Neural progenitor cell (in vitro differentiated cells): ENCODE results near the gene PTH2. TPM values are rescaled to one million over a fixed set of nuclear protein-coding genes. Genes with fewer than 3 reads are reported as not detected.

Experiments used
- DNase-seq: peaks from one replicate; pipeline ENCODE4 v3.0.0-alpha.2; 2016; ENCODE audit warnings: low spot score
- H2AFZ ChIP-seq: fragments of 200-600 bp; sonication (generic); replicated peaks from 2 replicates; pipeline ENCODE4 v1.6.1; 2016; ENCODE audit warnings: antibody characterized with exemption
- H3F3A ChIP-seq: fragments of 200-600 bp; sonication (generic); 2 replicates; pipeline ENCODE4 v1.6.1; 2016; ENCODE audit warnings: antibody characterized with exemption, low read depth
- H3K27ac ChIP-seq: fragments of 200-600 bp; sonication (generic); 2 replicates; pipeline ENCODE4 v1.5.1; 2016; ENCODE audit warnings: mild to moderate bottlenecking
- H3K27me3 ChIP-seq: fragments of 200-600 bp; sonication (generic); 2 replicates; pipeline ENCODE4 v1.6.1; 2016; ENCODE audit warnings: mild to moderate bottlenecking, moderate library complexity
- H3K36me3 ChIP-seq: fragments of 200-600 bp; sonication (generic); 2 replicates; pipeline ENCODE4 v1.5.1; 2016
- H3K4me1 ChIP-seq: fragments of 200-600 bp; sonication (generic); 2 replicates; pipeline ENCODE4 v1.6.1; 2016; ENCODE audit warnings: mixed run types
- H3K4me2 ChIP-seq: fragments of 200-600 bp; sonication (generic); 2 replicates; pipeline ENCODE4 v1.6.1; 2016
- H3K4me3 ChIP-seq: fragments of 200-600 bp; sonication (generic); 2 replicates; pipeline ENCODE4 v1.5.1; 2016
- H3K79me2 ChIP-seq: fragments of 200-600 bp; sonication (generic); 2 replicates; pipeline ENCODE4 v1.6.1; 2016; ENCODE audit warnings: low read depth
- H3K9ac ChIP-seq: fragments of 200-600 bp; sonication (generic); 2 replicates; pipeline ENCODE4 v1.6.1; 2016
- H3K9me3 ChIP-seq: fragments of 200-600 bp; sonication (generic); 2 replicates; pipeline ENCODE4 v1.5.1; 2016; ENCODE audit warnings: low read depth
- H4K20me1 ChIP-seq: fragments of 200-600 bp; sonication (generic); 2 replicates; pipeline ENCODE4 v1.6.1; 2016; ENCODE audit warnings: low read depth
- H3K27ac Mint-ChIP-seq: 3 replicates; pipeline ENCODE4 v1.8.0; 2021; ENCODE audit warnings: mixed read lengths
- H3K27me3 Mint-ChIP-seq: 2 replicates; pipeline ENCODE4 v1.8.0; 2022; ENCODE audit warnings: low read depth, mild to moderate bottlenecking, inconsistent platforms, moderate library complexity, mixed read lengths; ENCODE audit not compliant: insufficient read depth
- H3K36me3 Mint-ChIP-seq: 3 replicates; pipeline ENCODE4 v1.8.0; 2021; ENCODE audit warnings: mixed read lengths
- H3K4me1 Mint-ChIP-seq: 3 replicates; pipeline ENCODE4 v1.8.0; 2021; ENCODE audit warnings: mixed read lengths
- H3K4me3 Mint-ChIP-seq: 3 replicates; pipeline ENCODE4 v1.8.0; 2021; ENCODE audit warnings: mild to moderate bottlenecking, moderate library complexity, mixed read lengths
- H3K9me3 Mint-ChIP-seq: 3 replicates; pipeline ENCODE4 v1.8.0; 2020; ENCODE audit warnings: mixed read lengths
- EZH2 ChIP-seq: fragments of 200-600 bp; sonication (generic); IDR thresholded peaks from 2 replicates; pipeline ENCODE4 v1.6.1; 2017; ENCODE audit warnings: antibody characterized with exemption, mild to moderate bottlenecking, moderate library complexity
- EZH2phosphoT487 ChIP-seq: fragments of 200-600 bp; sonication (generic); IDR thresholded peaks from 2 replicates; pipeline ENCODE4 v1.6.1; 2017; ENCODE audit warnings: antibody characterized with exemption
- total RNA-seq: library from RNA; depleted of rRNA; stranded (reverse); fragments of >200 nt; gene quantifications from 2 replicates; pipeline ENCODE4 v1.2.3, GENCODE V29; 2015; ENCODE audit warnings: low replicate concordance
- TF ChIP-seq, protein P1 (sequence below): fragments of 200-600 bp; sonication (generic); IDR thresholded peaks from 2 replicates; pipeline ENCODE4 v1.5.1; 2017; ENCODE audit warnings: antibody characterized with exemption, mild to moderate bottlenecking

Gene PTH2
- total RNA-seq, result not detected in 2 replicates

DNA sequence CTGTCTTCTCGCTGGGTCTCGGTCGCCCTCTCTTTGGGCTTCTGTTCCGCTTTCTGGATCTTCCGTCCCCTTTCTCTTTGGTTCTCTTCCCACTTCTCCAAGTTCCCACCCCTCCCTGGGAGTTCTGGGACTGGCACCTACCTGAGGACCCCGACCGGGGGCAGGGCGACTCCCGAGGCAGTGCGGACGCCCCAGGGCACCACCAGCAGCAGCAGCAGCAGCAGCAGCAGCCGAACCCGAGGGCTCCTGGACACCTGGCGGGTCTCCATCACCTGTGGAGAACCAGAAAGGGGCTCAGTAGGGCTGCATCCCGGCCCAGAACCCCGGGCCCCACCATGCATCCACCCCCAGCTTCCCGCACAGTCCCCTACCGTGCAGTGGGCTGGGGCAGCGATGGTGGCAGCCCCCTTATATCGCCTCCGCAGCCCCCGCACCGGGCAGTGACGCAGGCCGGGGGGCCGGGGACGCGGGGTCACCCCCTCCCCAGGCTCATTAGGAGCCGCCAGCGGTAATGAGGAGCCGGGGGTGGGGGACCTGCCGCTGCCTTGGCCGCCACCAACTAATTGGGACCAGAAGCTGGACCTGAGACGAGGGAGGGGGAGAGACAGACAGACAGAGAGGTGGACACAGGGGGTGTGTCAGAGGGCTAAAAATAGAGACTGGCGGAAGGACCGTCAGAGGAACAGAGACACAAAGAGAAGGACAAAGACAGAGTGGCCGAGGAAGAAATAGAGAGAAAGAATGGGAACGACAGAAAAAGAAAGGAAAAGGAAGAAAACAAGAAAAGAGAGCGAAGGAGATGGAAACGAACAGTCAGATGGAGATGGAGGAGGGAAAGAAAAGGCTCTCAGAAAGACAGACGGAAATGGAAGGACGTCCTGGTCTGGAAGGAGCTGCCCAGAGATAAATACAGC, at the start of gene PTH2:
Gene PTH2, minus strand, starts transcription at position 371 of the 914 bp plus-strand sequence. Its CDS starts 102 bp downstream, at position 269.
- H3K4me1 ChIP-seq, result peaks cover 27% of the 10 kb centered on the region
- peaks cover 7% of the 10 kb centered on the region for H4K20me1 ChIP-seq
- Mint-ChIP-seq H3K27me3 (peaks cover 89% of the 10 kb centered on the region), H3K4me1 (peaks cover 55% of the 10 kb centered on the region), H3K4me3 (peak within 1 kb of the TSS; percentile 82), H3K36me3 (no peaks in the 10 kb centered on the region), H3K27ac (no peak within 1 kb of the TSS), H3K9me3 (peaks cover 5% of the 10 kb centered on the region)
- no peak within 1 kb of the TSS for H2AFZ ChIP-seq
- no peaks in the 10 kb centered on the region for H3K9me3 ChIP-seq
- H3K4me3 ChIP-seq, result peak within 1 kb of the TSS; percentile 36
- DNase-seq, result no peak
- H3K4me2 ChIP-seq, result peak within 1 kb of the TSS; percentile 69
- no peak within 1 kb of the TSS for H3K27ac ChIP-seq
- peaks cover 98% of the 10 kb centered on the region for H3K27me3 ChIP-seq
- H3K36me3 ChIP-seq, result no peaks in the 10 kb centered on the region
- H3K9ac ChIP-seq, result no peak within 1 kb of the TSS
- H3F3A ChIP-seq, result peaks cover 56% of the 10 kb centered on the region
- peak; percentile 61 for TF ChIP-seq EZH2phosphoT487
- peak; percentile 86 for TF ChIP-seq EZH2
- TF ChIP-seq, protein P1, sequence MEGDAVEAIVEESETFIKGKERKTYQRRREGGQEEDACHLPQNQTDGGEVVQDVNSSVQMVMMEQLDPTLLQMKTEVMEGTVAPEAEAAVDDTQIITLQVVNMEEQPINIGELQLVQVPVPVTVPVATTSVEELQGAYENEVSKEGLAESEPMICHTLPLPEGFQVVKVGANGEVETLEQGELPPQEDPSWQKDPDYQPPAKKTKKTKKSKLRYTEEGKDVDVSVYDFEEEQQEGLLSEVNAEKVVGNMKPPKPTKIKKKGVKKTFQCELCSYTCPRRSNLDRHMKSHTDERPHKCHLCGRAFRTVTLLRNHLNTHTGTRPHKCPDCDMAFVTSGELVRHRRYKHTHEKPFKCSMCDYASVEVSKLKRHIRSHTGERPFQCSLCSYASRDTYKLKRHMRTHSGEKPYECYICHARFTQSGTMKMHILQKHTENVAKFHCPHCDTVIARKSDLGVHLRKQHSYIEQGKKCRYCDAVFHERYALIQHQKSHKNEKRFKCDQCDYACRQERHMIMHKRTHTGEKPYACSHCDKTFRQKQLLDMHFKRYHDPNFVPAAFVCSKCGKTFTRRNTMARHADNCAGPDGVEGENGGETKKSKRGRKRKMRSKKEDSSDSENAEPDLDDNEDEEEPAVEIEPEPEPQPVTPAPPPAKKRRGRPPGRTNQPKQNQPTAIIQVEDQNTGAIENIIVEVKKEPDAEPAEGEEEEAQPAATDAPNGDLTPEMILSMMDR, result no peak
- H3K79me2 ChIP-seq, result no peaks in the 10 kb centered on the region

- no peaks in the 10 kb centered on the region for H3K36me3 ChIP-seq
- H3K27ac Mint-ChIP-seq, result no peak overlapping the region
Measured at GRCh38 chr19:49472936-49473335, 49.7 kb upstream of the PTH2 start.

GRCh38 chr19:49470615-49470978, 47.4 kb upstream of the PTH2 start:
- Histone ChIP-seq H3K9me3 (no peaks in the 10 kb centered on the region), H3K27ac (no peak overlapping the region), H3K36me3 (no peaks in the 10 kb centered on the region), H3K4me3 (no peak overlapping the region), H3F3A (peaks cover 18% of the 10 kb centered on the region), H2AFZ (no peak overlapping the region), H4K20me1 (no peaks in the 10 kb centered on the region), H3K79me2 (no peaks in the 10 kb centered on the region), H3K9ac (no peak overlapping the region), H3K4me1 (peaks cover 13% of the 10 kb centered on the region), H3K27me3 (peaks cover 14% of the 10 kb centered on the region), H3K4me2 (no peak overlapping the region)
- no peak for DNase-seq
- H3K36me3 Mint-ChIP-seq, result peaks cover 7% of the 10 kb centered on the region
- peaks cover 6% of the 10 kb centered on the region for H3K4me1 Mint-ChIP-seq
- no peak overlapping the region for H3K4me3 Mint-ChIP-seq
- no peak for TF ChIP-seq EZH2
- TF ChIP-seq EZH2phosphoT487, result no peak
- TF ChIP-seq, protein P1, result no peak
- H3K9me3 Mint-ChIP-seq, result no peaks in the 10 kb centered on the region
- H3K27me3 Mint-ChIP-seq, result peaks cover 8% of the 10 kb centered on the region
- H3K27ac Mint-ChIP-seq, result no peak overlapping the region

More at GRCh38 chr19:49472936-49473335, 49.7 kb upstream of the PTH2 start:
- H3K9me3 ChIP-seq, result no peaks in the 10 kb centered on the region
- H4K20me1 ChIP-seq, result no peaks in the 10 kb centered on the region
- peaks cover 36% of the 10 kb centered on the region for H3F3A ChIP-seq
- Mint-ChIP-seq H3K9me3 (no peaks in the 10 kb centered on the region), H3K4me3 (peak overlapping the region; percentile 42), H3K27me3 (peaks cover 10% of the 10 kb centered on the region), H3K36me3 (peaks cover 7% of the 10 kb centered on the region), H3K4me1 (peaks cover 14% of the 10 kb centered on the region)
- H3K9ac ChIP-seq, result no peak overlapping the region
- TF ChIP-seq, protein P1, result no peak
- TF ChIP-seq EZH2phosphoT487 (no peak), EZH2 (no peak)
- H3K4me2 ChIP-seq, result no peak overlapping the region
- H3K27ac ChIP-seq, result no peak overlapping the region
- H3K4me1 ChIP-seq, result peaks cover 13% of the 10 kb centered on the region
- peaks cover 14% of the 10 kb centered on the region for H3K27me3 ChIP-seq
- no peaks in the 10 kb centered on the region for H3K79me2 ChIP-seq
- no peak overlapping the region for H3K4me3 ChIP-seq
- no peak for DNase-seq
- H2AFZ ChIP-seq, result no peak overlapping the region
